Peyer's patch (tissue), 4 donors: Measurements from ENCODE around the gene RBBP4.

ENCODE experiments used
- POLR2A ChIP-seq, 2 donors: fragments of 450-650 bp; IDR thresholded peaks; one replicate each; pipeline ENCODE4 v1.5.1; 2017; ENCODE audit warnings: antibody characterized with exemption in 2 of 2, mild to moderate bottlenecking in 2 of 2, moderate library complexity in 2 of 2
- TF ChIP-seq, protein P1 (sequence below), 6 experiments: fragments of 450-650 bp in 4 of 6; fragments of 200-600 bp in 2 of 6; sonication (generic) in 1 of 6; IDR thresholded peaks; one replicate each; pipeline ENCODE4 v1.5.1; 2017 to 2019; ENCODE audit warnings: antibody characterized with exemption in 6 of 6, mild to moderate bottlenecking in 3 of 6, moderate library complexity in 1 of 6

GRCh38 chr1:32686387-32686786 lies 35.4 kb downstream of the RBBP4 start:
- TF ChIP-seq, protein P1, sequence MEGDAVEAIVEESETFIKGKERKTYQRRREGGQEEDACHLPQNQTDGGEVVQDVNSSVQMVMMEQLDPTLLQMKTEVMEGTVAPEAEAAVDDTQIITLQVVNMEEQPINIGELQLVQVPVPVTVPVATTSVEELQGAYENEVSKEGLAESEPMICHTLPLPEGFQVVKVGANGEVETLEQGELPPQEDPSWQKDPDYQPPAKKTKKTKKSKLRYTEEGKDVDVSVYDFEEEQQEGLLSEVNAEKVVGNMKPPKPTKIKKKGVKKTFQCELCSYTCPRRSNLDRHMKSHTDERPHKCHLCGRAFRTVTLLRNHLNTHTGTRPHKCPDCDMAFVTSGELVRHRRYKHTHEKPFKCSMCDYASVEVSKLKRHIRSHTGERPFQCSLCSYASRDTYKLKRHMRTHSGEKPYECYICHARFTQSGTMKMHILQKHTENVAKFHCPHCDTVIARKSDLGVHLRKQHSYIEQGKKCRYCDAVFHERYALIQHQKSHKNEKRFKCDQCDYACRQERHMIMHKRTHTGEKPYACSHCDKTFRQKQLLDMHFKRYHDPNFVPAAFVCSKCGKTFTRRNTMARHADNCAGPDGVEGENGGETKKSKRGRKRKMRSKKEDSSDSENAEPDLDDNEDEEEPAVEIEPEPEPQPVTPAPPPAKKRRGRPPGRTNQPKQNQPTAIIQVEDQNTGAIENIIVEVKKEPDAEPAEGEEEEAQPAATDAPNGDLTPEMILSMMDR (IDR thresholded peaks at IDR 0.05), result no peak
- TF ChIP-seq POLR2A (IDR thresholded peaks at IDR 0.05), result no peak
